ENCODE results near the gene SERPINB5. TPM values are rescaled to one million over a fixed set of nuclear protein-coding genes. Genes with fewer than 3 reads are reported as not detected.
A peak's percentile ranks its signal among the peaks of the same experiment; 100 is the strongest.

SERPINB5 gene
- total and polyA plus RNA-seq, 2 experiments from 2014 or later, result 0.16 TPM; not detected in 1

DNA sequence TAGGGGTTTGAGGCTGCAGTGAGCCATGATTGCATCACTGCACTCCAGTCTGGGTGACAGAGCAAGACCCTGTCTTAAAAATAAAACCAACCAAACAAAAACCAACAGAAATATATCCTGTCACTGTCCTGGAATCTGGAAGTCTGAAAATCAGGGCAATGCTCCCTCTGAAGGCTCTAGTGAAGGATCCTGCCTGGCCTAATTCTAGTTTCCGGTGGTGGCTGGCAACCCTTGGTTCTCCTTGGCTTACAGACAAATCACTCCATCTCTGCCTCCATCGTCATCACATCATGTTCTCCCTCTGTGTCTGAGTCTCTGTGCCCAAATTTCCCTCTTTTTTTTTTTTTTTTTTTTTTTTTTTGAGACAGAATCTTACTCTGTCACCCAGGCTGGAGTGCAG is 38.6 kb upstream of the SERPINB5 start:
- Histone ChIP-seq H3F3A (replicated peaks; ENCODE audit: low read depth) (no peaks in the 10 kb centered on the region), H2AFZ (0 out of 2 replicates have a peak overlapping the region, but pooled peaks have one; percentile 38), H3K36me3 (ENCODE audit: insufficient read depth) (no peaks in the 10 kb centered on the region), H3K27me3 (ENCODE audit: insufficient read depth) (no peaks in the 10 kb centered on the region), H3K79me2 (replicated peaks; ENCODE audit: insufficient read depth) (no peaks in the 10 kb centered on the region), H4K20me1 (replicated peaks; ENCODE audit: insufficient read depth) (no peaks in the 10 kb centered on the region), H3K4me2 (no peak overlapping the region), H3K9me2 (ENCODE audit: insufficient read depth) (no peaks in the 10 kb centered on the region), H3K27ac (ENCODE audit: low read depth) (no peak overlapping the region), H3K4me3 (no peak overlapping the region), H3K4me1 (ENCODE audit: insufficient read depth) (no peaks in the 10 kb centered on the region)
- no peaks in the 10 kb centered on the region for H3K27me3 Mint-ChIP-seq (ENCODE audit: insufficient read depth, low read depth, poor library complexity)
- H3K9me3 Mint-ChIP-seq, result no peaks in the 10 kb centered on the region
- H3K4me1 Mint-ChIP-seq, result no peaks in the 10 kb centered on the region
- H3K36me3 Mint-ChIP-seq (ENCODE audit: low read depth), result no peaks in the 10 kb centered on the region
- H3K27ac Mint-ChIP-seq, result no peak overlapping the region
- DNase-seq (ENCODE audit: low spot score) (no peak), ATAC-seq (no peak)
- H3K4me3 Mint-ChIP-seq, result no peak overlapping the region
- TF ChIP-seq REST (IDR thresholded peaks at IDR 0.05; ENCODE audit: unreplicated experiment) (no peak), ZNF462 (CRISPR knock-in tag; IDR thresholded peaks at IDR 0.05) (no peak), ZNF114 (CRISPR knock-in tag; IDR thresholded peaks at IDR 0.05) (no peak), ETS1 (IDR thresholded peaks at IDR 0.05) (no peak)

Measured in GM23338 (cell line).